K562 (cell line): Measurements from ENCODE around the gene RABIF. TPM values are rescaled to one million over a fixed set of nuclear protein-coding genes. Genes with fewer than 3 reads are reported as not detected.
A peak's percentile ranks its signal among the peaks of the same experiment; 100 is the strongest.

Experiments
- CC2D1A ChIP-seq: fragments of 450-650 bp; IDR thresholded peaks from 2 replicates; pipeline ENCODE4 v1.6.1; 2017; ENCODE audit warnings: mild to moderate bottlenecking
- EP400 ChIP-seq: fragments of 450-650 bp; IDR thresholded peaks from 2 replicates; pipeline ENCODE4 v1.6.1; 2017; ENCODE audit warnings: antibody characterized with exemption, mild to moderate bottlenecking, moderate library complexity
- MTA1 ChIP-seq: fragments of 450-650 bp; IDR thresholded peaks from 2 replicates; pipeline ENCODE4 v1.6.1; 2017; ENCODE audit warnings: borderline replicate concordance
- NR2F6 ChIP-seq: fragments of 450-650 bp; formaldehyde crosslinking; IDR thresholded peaks from 2 replicates; pipeline ENCODE4 v1.4.0; 2020; ENCODE audit warnings: mild to moderate bottlenecking
- PHF21A ChIP-seq: fragments of 450-650 bp; IDR thresholded peaks from 2 replicates; pipeline ENCODE4 v1.6.1; 2017; ENCODE audit warnings: low read depth, borderline replicate concordance
- RB1 ChIP-seq: fragments of 450-650 bp; IDR thresholded peaks from 2 replicates; pipeline ENCODE4 v1.6.1; 2017; ENCODE audit warnings: low read depth, mild to moderate bottlenecking
- REST ChIP-seq, 2 experiments: fragments of 450-650 bp; formaldehyde crosslinking in 1 of 2; IDR thresholded peaks; 2 replicates each; pipeline versions ENCODE4 v1.4.0 to v1.6.1; 2014 to 2020; ENCODE audit warnings: mild to moderate bottlenecking in 2 of 2, borderline replicate concordance in 1 of 2, low read depth in 1 of 2
- TFE3 ChIP-seq: fragments of 450-650 bp; formaldehyde crosslinking; IDR thresholded peaks from 2 replicates; pipeline ENCODE4 v1.4.0; 2020; ENCODE audit warnings: mild to moderate bottlenecking, mixed read lengths
- ZBTB33 ChIP-seq: sonication (generic); formaldehyde crosslinking; IDR thresholded peaks from 2 replicates; pipeline ENCODE4 v1.8.1; 2023; ENCODE audit warnings: mild to moderate bottlenecking, missing genetic modification reagents
- ZNF263 ChIP-seq: sonication (generic); formaldehyde crosslinking; IDR thresholded peaks from 2 replicates; pipeline ENCODE4 v1.8.0; 2022; ENCODE audit warnings: mild to moderate bottlenecking, missing genetic modification reagents, borderline replicate concordance
- ZNF316 ChIP-seq: fragments of 450-650 bp; IDR thresholded peaks from 2 replicates; pipeline ENCODE4 v1.6.1; 2016
- ZNF449 ChIP-seq: fragments of 250-450 bp; sonication (Bioruptor Pico); IDR thresholded peaks from 2 replicates; pipeline ENCODE4 v1.8.0; 2022; ENCODE audit warnings: moderate library complexity, mild to moderate bottlenecking, inconsistent platforms
- polyA plus RNA-seq, 8 experiments: library from polyadenylated mRNA; depleted of rRNA in 4 of 8; stranded (reverse) in 5 of 8; unstranded in 3 of 8; fragments of >200 nt; fragmentation: Nextera tagmentation in 2 of 8; fragmentation: Illumina TruSeq in 1 of 8; extraction: Ambion mirVana in 2 of 8; extraction: Trizol in 1 of 8; gene quantifications; 2 replicates each; pipeline versions ENCODE4 v1.2.1 to v1.2.3, GENCODE V29; 2011 to 2014; ENCODE audit warnings: inconsistent platforms in 1 of 8, missing spikeins in 1 of 8
- total RNA-seq, 7 experiments: library from RNA; depleted of rRNA in 6 of 7; stranded (reverse); fragments of >200 nt in 6 of 7; fragmentation: Illumina TruSeq in 2 of 7; extraction: Trizol in 2 of 7; gene quantifications; 2 replicates each; pipeline versions ENCODE4 v1.2.1 to v1.2.3, GENCODE V29; 2011 to 2021; ENCODE audit warnings: low replicate concordance in 1 of 7

Gene RABIF
- total and polyA plus RNA-seq, 9 of the 15 experiments (the other 6 are each of a cell fraction or from before 2014, with no cell fraction given): 7.4 to 20.1 (median 11.0) TPM

- TF ChIP-seq TFE3 (CRISPR knock-in tag) (no peak), ZNF449 (CRISPR knock-in tag) (no peak), RB1 (peak; percentile 32; the same call in 1 of the 2 replicates), PHF21A (0 out of 2 replicates have a peak, but pooled peaks have one; percentile 38), NR2F6 (CRISPR knock-in tag) (no peak), REST (IDR thresholded peaks at IDR 0.05; ENCODE audit: borderline replicate concordance) (peak; percentile 22; the same call in 1 of the 2 replicates), REST (CRISPR knock-in tag; IDR thresholded peaks at IDR 0.05; ENCODE audit: low read depth) (no peak), CC2D1A (peak; percentile 67; the same call in 1 of the 2 replicates), MTA1 (peak; percentile 34; the same call in 1 of the 2 replicates), ZNF263 (CRISPR knock-in tag) (0 out of 2 replicates have a peak, but pooled peaks have one; percentile 34), ZNF316 (no peak), EP400 (no peak), ZBTB33 (CRISPR knock-in tag) (no peak)
These were observed 27.4 kb downstream of the RABIF start (continued) for GRCh38 chr1:202861420-202862132.
